SK-N-SH (cell line): ENCODE measurements around the gene CHD2. TPM values are rescaled to one million over a fixed set of nuclear protein-coding genes. Genes with fewer than 3 reads are reported as not detected.

Experiments
- CTCF ChIA-PET: fragments of 300-600, 350-600 bp; formaldehyde crosslinking; extraction: SDS; loops from one replicate; lab custom pipeline; 2021; lab: Yijun Ruan, JAX
- POLR2A ChIA-PET: fragments of 350-600 bp; sonication (Branson Sonifier 250); formaldehyde crosslinking; extraction: SDS; loops from one replicate; lab custom pipeline; 2020; ENCODE audit warnings: antibody characterized with exemption, inconsistent platforms; lab: Yijun Ruan, JAX
- DNase-seq: peaks from one replicate; pipeline ENCODE4 v3.0.0; 2012
- H2AFZ ChIP-seq: fragments of 200-600 bp; sonication (generic); 2 replicates; pipeline ENCODE4 v1.8.1; 2016; ENCODE audit warnings: antibody characterized with exemption, mild to moderate bottlenecking, low read depth
- H3F3A ChIP-seq: fragments of 200-600 bp; sonication (generic); replicated peaks from 2 replicates; pipeline ENCODE3; 2016; ENCODE audit warnings: antibody characterized with exemption, mild to moderate bottlenecking; ENCODE audit not compliant: insufficient read depth
- H3K27ac ChIP-seq, 2 experiments: fragments of 200-500 bp in 1 of 2; fragments of 200-600 bp in 1 of 2; sonication (Bioruptor generic) in 1 of 2; sonication (generic), shearing (Covaris generic) in 1 of 2; 2 replicates each; pipeline versions ENCODE4 v1.5.1 to v1.6.1; 2014 to 2016; ENCODE audit warnings: low read depth in 2 of 2, inconsistent platforms in 1 of 2, low read length in 1 of 2, mild to moderate bottlenecking in 1 of 2, mixed read lengths in 1 of 2
- H3K27me3 ChIP-seq: fragments of 200-600 bp; sonication (generic), shearing (Covaris generic); 2 replicates; pipeline ENCODE4 v1.6.1; 2016; ENCODE audit warnings: mixed run types; ENCODE audit not compliant: insufficient read depth
- H3K36me3 ChIP-seq, 2 experiments: fragments of 200-500 bp in 1 of 2; fragments of 200-600 bp in 1 of 2; sonication (Bioruptor generic) in 1 of 2; sonication (generic) in 1 of 2; replicated peaks in 1 of 2; 2 replicates each; pipeline versions ENCODE3 to v1.5.1; 2014 to 2016; ENCODE audit warnings: low read length in 1 of 2, mild to moderate bottlenecking in 1 of 2; ENCODE audit not compliant: insufficient read depth in 2 of 2, control insufficient read depth in 1 of 2
- H3K4me1 ChIP-seq, 2 experiments: fragments of 200-500 bp in 1 of 2; fragments of 200-600 bp in 1 of 2; sonication (Bioruptor generic) in 1 of 2; sonication (generic), shearing (Covaris generic) in 1 of 2; 2 replicates each; pipeline versions ENCODE4 v1.5.1 to v1.6.1; 2014 to 2016; ENCODE audit warnings: low read depth in 1 of 2, low read length in 1 of 2, mixed run types in 1 of 2; ENCODE audit not compliant: insufficient read depth in 2 of 2, control insufficient read depth in 1 of 2
- H3K4me2 ChIP-seq: fragments of 200-600 bp; sonication (generic), shearing (Covaris generic); 2 replicates; pipeline ENCODE4 v1.6.1; 2017; ENCODE audit warnings: mixed run types
- H3K4me3 ChIP-seq, 2 experiments: fragments of 200-500 bp in 1 of 2; fragments of 200-600 bp in 1 of 2; sonication (Bioruptor generic) in 1 of 2; sonication (generic), shearing (Covaris generic) in 1 of 2; 2 replicates each; pipeline versions ENCODE4 v1.5.1 to v1.8.1; 2014 to 2016; ENCODE audit warnings: low read depth in 2 of 2, inconsistent platforms in 1 of 2, low read length in 1 of 2, mild to moderate bottlenecking in 1 of 2, mixed read lengths in 1 of 2, moderate library complexity in 1 of 2
- H3K79me2 ChIP-seq: fragments of 200-600 bp; sonication (generic); 2 replicates; pipeline ENCODE4 v1.8.1; 2017; ENCODE audit warnings: mild to moderate bottlenecking; ENCODE audit not compliant: insufficient read depth
- H3K9ac ChIP-seq: fragments of 200-600 bp; sonication (generic); 2 replicates; pipeline ENCODE4 v1.6.1; 2017; ENCODE audit warnings: mixed run types
- H3K9me2 ChIP-seq: fragments of 200-600 bp; sonication (generic); 2 replicates; pipeline ENCODE4 v1.6.1; 2017; ENCODE audit warnings: mixed run types
- H3K9me3 ChIP-seq: fragments of 200-600 bp; sonication (generic); 2 replicates; pipeline ENCODE4 v1.6.1; 2017; ENCODE audit warnings: mixed run types, mild to moderate bottlenecking, moderate library complexity
- H4K20me1 ChIP-seq: fragments of 200-600 bp; sonication (generic); 2 replicates; pipeline ENCODE4 v1.6.1; 2017; ENCODE audit warnings: mild to moderate bottlenecking, mixed run types; ENCODE audit not compliant: insufficient read depth
- CTCF ChIP-seq: fragments of 200-600 bp; sonication (generic); IDR thresholded peaks from 2 replicates; pipeline ENCODE4 v1.6.1; 2017; ENCODE audit warnings: antibody characterized with exemption, mild to moderate bottlenecking, moderate library complexity
- ELF1 ChIP-seq: IDR thresholded peaks from 2 replicates; pipeline ENCODE4 v1.4.0; 2012
- FOSL2 ChIP-seq: IDR thresholded peaks from 2 replicates; pipeline ENCODE4 v1.4.0; 2012; ENCODE audit warnings: low read depth, mild to moderate bottlenecking, moderate library complexity, borderline replicate concordance
- FOXM1 ChIP-seq: IDR thresholded peaks from 2 replicates; pipeline ENCODE4 v1.4.0; 2012; ENCODE audit warnings: low read depth, mild to moderate bottlenecking
- IRF3 ChIP-seq: fragments of 150-350 bp; IDR thresholded peaks from 2 replicates; pipeline ENCODE4 v1.6.1; 2016; ENCODE audit warnings: mild to moderate bottlenecking, low read depth, low read length
- JUND ChIP-seq: IDR thresholded peaks from 2 replicates; pipeline ENCODE4 v1.4.0; 2012
- NRF1 ChIP-seq: IDR thresholded peaks from 2 replicates; pipeline ENCODE4 v1.6.1; 2012; ENCODE audit warnings: low read depth, mild to moderate bottlenecking, low read length
- RAD21 ChIP-seq: IDR thresholded peaks from 2 replicates; pipeline ENCODE4 v1.6.1; 2012; ENCODE audit warnings: mild to moderate bottlenecking, low read length
- RCOR1 ChIP-seq: fragments of 150-350 bp; IDR thresholded peaks from 2 replicates; pipeline ENCODE4 v1.6.1; 2017; ENCODE audit warnings: antibody characterized with exemption, low read length
- REST ChIP-seq: IDR thresholded peaks from 2 replicates; pipeline ENCODE4 v1.6.1; 2012; ENCODE audit warnings: mild to moderate bottlenecking, low read depth, low read length, moderate library complexity
- SIN3A ChIP-seq: IDR thresholded peaks from 2 replicates; pipeline ENCODE4 v1.6.1; 2012; ENCODE audit warnings: low read depth, mild to moderate bottlenecking, low read length, moderate library complexity, borderline replicate concordance
- SMC3 ChIP-seq: IDR thresholded peaks from 2 replicates; pipeline ENCODE4 v1.6.1; 2012; ENCODE audit warnings: low read depth, low read length, improper control_type of control experiment
- TAF1 ChIP-seq: IDR thresholded peaks from 2 replicates; pipeline ENCODE4 v1.6.1; 2012; ENCODE audit warnings: low read depth, mild to moderate bottlenecking, low read length, moderate library complexity, borderline replicate concordance
- TCF12 ChIP-seq: IDR thresholded peaks from 2 replicates; pipeline ENCODE4 v1.4.0; 2012
- YY1 ChIP-seq: IDR thresholded peaks from 2 replicates; pipeline ENCODE4 v1.4.0; 2012; ENCODE audit warnings: low read depth, mild to moderate bottlenecking
- WGBS: methylation state at CpG from one replicate; pipeline ENCODE4 v1.1.6; 2017; ENCODE audit warnings: low lambda C conversion rate; 5-methylcytosine and 5-hydroxymethylcytosine counted together
- polyA plus RNA-seq, 3 experiments: library from polyadenylated mRNA; depleted of rRNA; stranded (reverse); fragments of >200 nt; gene quantifications; 2 replicates each; pipeline ENCODE4 v1.2.3, GENCODE V29; 2012

Gene CHD2
- polyA plus RNA-seq, 1 of the 3 experiments (the other 2 are of a cell fraction): 25.3 TPM

GRCh38 chr15:93012786-93013185, 112.7 kb downstream of the CHD2 start:
- Histone ChIP-seq H3K4me1 (no peaks in the 10 kb centered on the region), H3K27me3 (no peaks in the 10 kb centered on the region), H4K20me1 (no peaks in the 10 kb centered on the region; the same call in 1 of the 2 replicates), H3K9me2 (no peaks in the 10 kb centered on the region), H3K79me2 (peaks cover 21% of the 10 kb centered on the region), H2AFZ (no peak overlapping the region), H3K4me3 (no peak overlapping the region), H3K27ac (no peak overlapping the region), H3K9me3 (no peaks in the 10 kb centered on the region), H3K9ac (no peak overlapping the region), H3F3A (peaks cover 12% of the 10 kb centered on the region)
- POLR2A ChIA-PET: no interaction called here
- CTCF ChIA-PET: interaction anchor here (3.8 kb wide), 1 partner anchor 1107 kb away, joined by 15 read pairs; no protein-coding TSS in a partner anchor
- 100% methylated on average over 1 of the region's 1 CpG for WGBS
- DNase-seq: no peak
- TF ChIP-seq REST (no peak), SIN3A (no peak), RCOR1 (no peak), CTCF (no peak), SMC3 (no peak), TAF1 (no peak), FOSL2 (no peak), TCF12 (no peak)
- TF ChIP-seq, all 33 proteins: peak for 0
- peaks cover 91 to 98% of the 10 kb centered on the region in 2 experiments for H3K36me3 ChIP-seq
- no peak overlapping the region for H3K4me2 ChIP-seq

GRCh38 chr15:93017526-93017925, 117.4 kb downstream of the CHD2 start:
- Histone ChIP-seq H3K36me3 (peaks cover 89 to 95% of the 10 kb centered on the region in 2 experiments), H3K9me3 (no peaks in the 10 kb centered on the region), H3F3A (peaks cover 9% of the 10 kb centered on the region), H3K4me2 (no peak overlapping the region), H3K27me3 (no peaks in the 10 kb centered on the region), H2AFZ (no peak overlapping the region), H3K9ac (no peak overlapping the region), H3K27ac (no peak overlapping the region), H3K79me2 (peaks cover 25% of the 10 kb centered on the region), H3K4me1 (no peaks in the 10 kb centered on the region), H3K9me2 (no peaks in the 10 kb centered on the region), H3K4me3 (no peak overlapping the region), H4K20me1 (peaks cover 10% of the 10 kb centered on the region)
- TF ChIP-seq IRF3 (no peak), JUND (no peak), YY1 (no peak), ELF1 (no peak), RAD21 (no peak), NRF1 (no peak), TCF12 (no peak), FOXM1 (no peak)
- WGBS: 94% methylated on average over 6 of the region's 6 CpGs
- DNase-seq: no peak
- ChIA-PET POLR2A (interaction anchor here (0.9 kb wide), 1 partner anchor 16 kb away, joined by 3 read pairs; no protein-coding TSS in a partner anchor), CTCF (interaction anchor here (0.6 to 2.2 kb wide), 8 partner anchors 11 to 1102 kb away, joined by 3 to 18 read pairs (median 4); no protein-coding TSS in a partner anchor)
